ENCODE results near the gene GNG5. TPM values are rescaled to one million over a fixed set of nuclear protein-coding genes. Genes with fewer than 3 reads are reported as not detected.
"Not testable (repeated sequence)": the region's sequence is repeated elsewhere in the genome, so short reads cannot be mapped to it uniquely, and the experiment has no call there.

GNG5 gene
- total RNA-seq, 1 experiment from 2014 or later, result 49.9 TPM

- Histone ChIP-seq H4K20me1 (ENCODE audit: low read length) (peaks cover 19% of the 10 kb centered on the region), H3K27me3 (ENCODE audit: low read length) (no peaks in the 10 kb centered on the region), H3K9ac (ENCODE audit: low read length) (no peak overlapping the region), H3K9me3 (ENCODE audit: low read length) (0 out of 2 replicates have a peak, but pooled peaks cover 4% of the 10 kb centered on the region), H3K79me2 (ENCODE audit: low read length) (peaks cover 32% of the 10 kb centered on the region), H2AFZ (ENCODE audit: low read length) (no peak overlapping the region), H3F3A (ENCODE audit: low read length, unreplicated experiment) (no peaks in the 10 kb centered on the region), H3K4me2 (ENCODE audit: low read length) (no peak overlapping the region), H3K4me3 (ENCODE audit: low read length) (no peak overlapping the region), H3K27ac (ENCODE audit: low read length) (no peak overlapping the region), H3K36me3 (ENCODE audit: low read depth, low read length) (0 out of 2 replicates have a peak, but pooled peaks cover 3% of the 10 kb centered on the region), H3K4me1 (ENCODE audit: insufficient read depth, low read length) (peaks cover 17% of the 10 kb centered on the region), H3K9me2 (replicated peaks; ENCODE audit: low read length) (no peaks in the 10 kb centered on the region)
- DNase-seq (no peak), ATAC-seq (no peak)
- BruUV-seq (replicated peaks), result no TSS peak
- ChIA-PET POLR2A (ENCODE audit: unreplicated experiment) (no interaction called here), CTCF (no interaction called here)
- intact Hi-C loops (cut with micrococcal nuclease), result loop anchor here (5.0 to 10.0 kb wide), 3 partner anchors 66 to 426 kb away; no protein-coding TSS in a partner anchor
- TF ChIP-seq EZH2phosphoT487 (IDR thresholded peaks at IDR 0.05; ENCODE audit: borderline replicate concordance, low read length) (no peak), CTCF (conservative IDR thresholded peaks at IDR 0.05; ENCODE audit: low read depth, low read length) (no peak), EZH2 (IDR thresholded peaks at IDR 0.05; ENCODE audit: low read length, unreplicated experiment) (no peak)
These were observed 2.1 kb upstream of the GNG5 start for GRCh38 chr1:84508510-84508909.

- H3K36me3 ChIP-seq (ENCODE audit: low read depth, low read length); H3K4me3 ChIP-seq (ENCODE audit: low read length); H3K27me3 ChIP-seq (ENCODE audit: low read length); POLR2A ChIA-PET (ENCODE audit: unreplicated experiment); DNase-seq; BruUV-seq (replicated peaks); CTCF ChIA-PET; ATAC-seq; H3K9ac ChIP-seq (ENCODE audit: low read length); H3F3A ChIP-seq (ENCODE audit: low read length, unreplicated experiment); H2AFZ ChIP-seq (ENCODE audit: low read length); H3K9me3 ChIP-seq (ENCODE audit: low read length); H3K9me2 ChIP-seq (replicated peaks; ENCODE audit: low read length); H3K27ac ChIP-seq (ENCODE audit: low read length): not testable (repeated sequence)
- intact Hi-C loops (cut with micrococcal nuclease), result loop anchor here (2.0 to 10.0 kb wide), 4 partner anchors 66 to 427 kb away; no protein-coding TSS in a partner anchor
- Histone ChIP-seq H4K20me1 (ENCODE audit: low read length) (peaks cover 25% of the 10 kb centered on the region), H3K79me2 (ENCODE audit: low read length) (peaks cover 38% of the 10 kb centered on the region), H3K4me1 (ENCODE audit: insufficient read depth, low read length) (peaks cover 23% of the 10 kb centered on the region), H3K4me2 (ENCODE audit: low read length) (peak overlapping the region; percentile 89)
These were observed 1.5 kb upstream of the GNG5 start for GRCh38 chr1:84507887-84508286.

DNA sequence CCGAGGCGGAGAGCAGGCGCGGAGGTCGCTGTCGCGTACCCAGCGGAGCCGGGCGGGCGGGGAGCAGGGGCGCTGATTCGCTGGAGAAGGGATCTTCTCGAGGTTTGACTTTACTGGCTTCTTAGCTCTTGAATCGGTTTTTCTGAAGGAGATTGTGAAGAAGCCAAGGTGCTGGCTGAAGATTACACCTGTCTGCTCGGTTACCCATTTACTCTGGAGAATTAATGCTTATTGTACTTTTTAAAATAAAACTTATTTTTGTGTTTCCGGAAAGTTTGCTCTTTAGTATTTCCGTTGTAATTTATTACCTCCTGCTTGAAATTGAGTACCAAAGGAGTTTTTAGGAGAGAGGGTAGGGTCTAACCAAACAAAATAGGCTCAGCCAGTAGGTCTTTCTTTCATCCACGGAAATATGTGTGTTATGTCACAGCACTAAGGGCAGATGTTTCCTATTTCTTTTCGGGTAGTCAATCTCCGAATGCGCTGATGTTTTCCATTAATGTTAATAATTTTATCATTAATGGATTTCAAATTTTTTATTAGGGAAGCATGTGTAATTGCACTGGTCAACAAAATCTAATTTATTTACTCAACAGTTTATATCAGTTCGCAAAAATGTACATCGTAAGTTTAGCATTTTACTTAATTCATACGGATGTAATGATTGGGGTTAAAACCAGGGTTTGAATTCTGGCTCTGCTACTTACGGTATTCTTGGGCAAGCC is 510 bp upstream of the GNG5 start:
- Histone ChIP-seq H4K20me1 (ENCODE audit: low read length) (peaks cover 32% of the 10 kb centered on the region), H3K9ac (ENCODE audit: low read length) (peak overlapping the region; percentile 85), H3K4me3 (ENCODE audit: low read length) (peak overlapping the region; percentile 83), H3K4me2 (ENCODE audit: low read length) (peak overlapping the region; percentile 89), H3K9me3 (ENCODE audit: low read length) (0 out of 2 replicates have a peak, but pooled peaks cover 4% of the 10 kb centered on the region), H3K79me2 (ENCODE audit: low read length) (peaks cover 48% of the 10 kb centered on the region), H3F3A (ENCODE audit: low read length, unreplicated experiment) (no peaks in the 10 kb centered on the region), H3K4me1 (ENCODE audit: insufficient read depth, low read length) (peaks cover 26% of the 10 kb centered on the region), H3K27ac (ENCODE audit: low read length) (peak overlapping the region; percentile 94), H3K9me2 (replicated peaks; ENCODE audit: low read length) (no peaks in the 10 kb centered on the region), H3K27me3 (ENCODE audit: low read length) (no peaks in the 10 kb centered on the region), H2AFZ (ENCODE audit: low read length) (peak overlapping the region; percentile 93), H3K36me3 (ENCODE audit: low read depth, low read length) (0 out of 2 replicates have a peak, but pooled peaks cover 3% of the 10 kb centered on the region)
- ChIA-PET CTCF (interaction anchor here (1.1 to 1.3 kb wide), 4 partner anchors 35 to 112 kb away, joined by 3 to 6 read pairs (median 6); no protein-coding TSS in a partner anchor), POLR2A (ENCODE audit: unreplicated experiment) (interaction anchor here (0.5 to 1.4 kb wide), 7 partner anchors 20 to 853 kb away, joined by 3 to 15 read pairs (median 4); no protein-coding TSS in a partner anchor)
- intact Hi-C loops (cut with micrococcal nuclease), result loop anchor here (1.0 to 10.0 kb wide), 8 partner anchors 34 to 428 kb away; partner anchors contain the start of gene CTBS
- TSS peak; percentile 63 for BruUV-seq (replicated peaks)
- ATAC-seq (no peak), DNase-seq (peak; percentile 14)
- TF ChIP-seq EZH2phosphoT487 (IDR thresholded peaks at IDR 0.05; ENCODE audit: borderline replicate concordance, low read length) (no peak), CTCF (conservative IDR thresholded peaks at IDR 0.05; ENCODE audit: low read depth, low read length) (no peak), EZH2 (IDR thresholded peaks at IDR 0.05; ENCODE audit: low read length, unreplicated experiment) (no peak)
